CD8-positive, alpha-beta memory T cell (primary cell): ENCODE measurements around the gene TMEM132E. TPM values are rescaled to one million over a fixed set of nuclear protein-coding genes. Genes with fewer than 3 reads are reported as not detected.

ENCODE experiments used
- CTCF ChIA-PET: fragments of 350-600 bp; sonication (Branson Sonifier 250); formaldehyde crosslinking; loops from one replicate; lab custom pipeline; 2021; ENCODE audit warnings: antibody characterized with exemption; lab: Charles Lee
- POLR2A ChIA-PET: fragments of 350-600 bp; sonication (Branson Sonifier 250); formaldehyde crosslinking; loops from one replicate; lab custom pipeline; 2021; ENCODE audit warnings: antibody characterized with exemption; lab: Charles Lee
- DNase-seq, 5 donors: peaks; one replicate each; pipeline versions ENCODE4 v3.0.0 to v3.0.0-alpha.2; 2020 to 2022; ENCODE audit warnings: mixed read lengths in 1 of 5
- H3K27ac ChIP-seq: one replicate; pipeline ENCODE4 v1.7.0; 2013; ENCODE audit warnings: low read depth, mild to moderate bottlenecking, low read length, moderate library complexity
- H3K27me3 ChIP-seq: 2 replicates; pipeline ENCODE4 v1.7.0; 2013; ENCODE audit warnings: low read length, mild to moderate bottlenecking; ENCODE audit not compliant: insufficient read depth, poor library complexity, severe bottlenecking
- H3K36me3 ChIP-seq: 2 replicates; pipeline ENCODE4 v1.7.0; 2013; ENCODE audit warnings: mild to moderate bottlenecking, low read length, moderate library complexity; ENCODE audit not compliant: insufficient read depth
- H3K4me1 ChIP-seq: 2 replicates; pipeline ENCODE4 v1.7.0; 2013; ENCODE audit warnings: mild to moderate bottlenecking, low read length, moderate library complexity; ENCODE audit not compliant: insufficient read depth
- H3K4me3 ChIP-seq: 2 replicates; pipeline ENCODE4 v1.7.0; 2013; ENCODE audit warnings: mild to moderate bottlenecking, low read length
- H3K9me3 ChIP-seq: 2 replicates; pipeline ENCODE4 v1.7.0; 2013; ENCODE audit warnings: mild to moderate bottlenecking, low read length
- H3K27ac Mint-ChIP-seq, 8 donors: one replicate each; pipeline ENCODE4 v1.8.0; 2020 to 2021; ENCODE audit warnings: mixed read lengths in 8 of 8, mild to moderate bottlenecking in 6 of 8, inconsistent platforms in 3 of 8, moderate library complexity in 3 of 8
- H3K27me3 Mint-ChIP-seq, 2 donors: one replicate each; pipeline ENCODE4 v1.8.0; 2020 to 2021; ENCODE audit warnings: mixed read lengths in 2 of 2, mild to moderate bottlenecking in 1 of 2, moderate library complexity in 1 of 2
- H3K36me3 Mint-ChIP-seq, 3 donors: one replicate each; pipeline ENCODE4 v1.8.0; 2020 to 2021; ENCODE audit warnings: mixed read lengths in 3 of 3, inconsistent platforms in 1 of 3, mild to moderate bottlenecking in 1 of 3
- H3K4me1 Mint-ChIP-seq, 3 donors: one replicate each; pipeline ENCODE4 v1.8.0; 2020 to 2021; ENCODE audit warnings: mixed read lengths in 3 of 3, inconsistent platforms in 1 of 3, mild to moderate bottlenecking in 1 of 3
- H3K4me3 Mint-ChIP-seq, 7 donors: one replicate each; pipeline ENCODE4 v1.8.0; 2020 to 2021; ENCODE audit warnings: mixed read lengths in 7 of 7, mild to moderate bottlenecking in 6 of 7, moderate library complexity in 4 of 7, inconsistent platforms in 2 of 7
- H3K9me3 Mint-ChIP-seq, 5 donors: one replicate each; pipeline ENCODE4 v1.8.0; 2020 to 2022; ENCODE audit warnings: mixed read lengths in 5 of 5, mild to moderate bottlenecking in 3 of 5, moderate library complexity in 2 of 5, inconsistent platforms in 1 of 5
- polyA plus RNA-seq: library from polyadenylated mRNA; unstranded; fragments of 300-500 nt; fragmentation: Illumina TruSeq; gene quantifications from one replicate; pipeline ENCODE4 v1.2.3, GENCODE V29; 2021
- total RNA-seq, 2 experiments: library from RNA; stranded (reverse); gene quantifications; one replicate each; pipeline ENCODE4 v1.2.3, GENCODE V29; 2021

The TMEM132E gene
- total and polyA plus RNA-seq, 3 experiments from 2014 or later: 0.24 TPM; not detected in 2

GRCh38 chr17:34641368-34641767 is 62.0 kb downstream of the TMEM132E start:
- ChIA-PET CTCF (no interaction called here), POLR2A (no interaction called here)
- no peak overlapping the region for H3K4me3 ChIP-seq

GRCh38 chr17:34644941-34645550 is 65.7 kb downstream of the TMEM132E start:
- no peak for DNase-seq
- CTCF ChIA-PET: no interaction called here
- Histone ChIP-seq H3K27me3 (no peaks in the 10 kb centered on the region), H3K36me3 (no peaks in the 10 kb centered on the region), H3K27ac (no peak overlapping the region), H3K4me1 (no peaks in the 10 kb centered on the region), H3K4me3 (no peak overlapping the region), H3K9me3 (no peaks in the 10 kb centered on the region)
- H3K27ac Mint-ChIP-seq: no peak overlapping the region
- no peaks in the 10 kb centered on the region for H3K4me1 Mint-ChIP-seq
- POLR2A ChIA-PET: no interaction called here
- no peak overlapping the region for H3K4me3 Mint-ChIP-seq
- H3K9me3 Mint-ChIP-seq: peaks cover 0 to 2% (median 0%) of the 10 kb centered on the region in 5 donors
- peaks cover 10 to 43% of the 10 kb centered on the region in 2 donors for H3K27me3 Mint-ChIP-seq
- peaks cover 0 to 2% (median 0%) of the 10 kb centered on the region in 3 donors for H3K36me3 Mint-ChIP-seq

More at GRCh38 chr17:34641368-34641767, 62.0 kb downstream of the TMEM132E start:
- Mint-ChIP-seq H3K36me3 (peaks cover 0 to 2% (median 0%) of the 10 kb centered on the region in 3 donors), H3K4me1 (peaks cover 0 to 15% (median 4%) of the 10 kb centered on the region in 3 donors), H3K4me3 (no peak overlapping the region), H3K27ac (no peak overlapping the region), H3K9me3 (peaks cover 0 to 2% (median 0%) of the 10 kb centered on the region in 5 donors), H3K27me3 (peaks cover 15 to 49% of the 10 kb centered on the region in 2 donors)
- Histone ChIP-seq H3K4me1 (peaks cover 9% of the 10 kb centered on the region), H3K27me3 (no peaks in the 10 kb centered on the region), H3K36me3 (no peaks in the 10 kb centered on the region), H3K9me3 (no peaks in the 10 kb centered on the region), H3K27ac (no peak overlapping the region)
- DNase-seq: no peak

GRCh38 chr17:34645594-34645993 is 66.2 kb downstream of the TMEM132E start:
- Histone ChIP-seq H3K4me3 (no peak overlapping the region), H3K36me3 (no peaks in the 10 kb centered on the region), H3K27ac (no peak overlapping the region), H3K27me3 (no peaks in the 10 kb centered on the region), H3K4me1 (no peaks in the 10 kb centered on the region), H3K9me3 (no peaks in the 10 kb centered on the region)
- no peak overlapping the region for H3K4me3 Mint-ChIP-seq
- POLR2A ChIA-PET: no interaction called here
- H3K4me1 Mint-ChIP-seq: no peaks in the 10 kb centered on the region
- no peak for DNase-seq
- CTCF ChIA-PET: no interaction called here
- peaks cover 0 to 2% (median 0%) of the 10 kb centered on the region in 5 donors for H3K9me3 Mint-ChIP-seq
- no peak overlapping the region for H3K27ac Mint-ChIP-seq
- H3K36me3 Mint-ChIP-seq: peaks cover 0 to 2% (median 0%) of the 10 kb centered on the region in 3 donors
- H3K27me3 Mint-ChIP-seq: peaks cover 10 to 38% of the 10 kb centered on the region in 2 donors

GRCh38 chr17:34647511-34647910 is 68.1 kb downstream of the TMEM132E start:
- ChIA-PET POLR2A (no interaction called here), CTCF (interaction anchor here (1.7 kb wide), 1 partner anchor 9 kb away, joined by 8 read pairs; no protein-coding TSS in a partner anchor)
- H3K4me3 ChIP-seq: no peak overlapping the region

GRCh38 chr17:34650051-34650750 is 70.8 kb downstream of the TMEM132E start:
- CTCF ChIA-PET: no interaction called here
- no peaks in the 10 kb centered on the region for H3K36me3 Mint-ChIP-seq
- no peak overlapping the region for H3K27ac ChIP-seq
- no peaks in the 10 kb centered on the region for H3K36me3 ChIP-seq
- DNase-seq: no peak
- no peak overlapping the region for H3K4me3 ChIP-seq
- H3K27me3 Mint-ChIP-seq: peaks cover 19 to 33% of the 10 kb centered on the region in 2 donors
- H3K27me3 ChIP-seq: peaks cover 3% of the 10 kb centered on the region
- H3K9me3 Mint-ChIP-seq: no peaks in the 10 kb centered on the region
- no peak overlapping the region for H3K27ac Mint-ChIP-seq
- POLR2A ChIA-PET: no interaction called here
- no peaks in the 10 kb centered on the region for H3K4me1 ChIP-seq
- H3K4me1 Mint-ChIP-seq: no peaks in the 10 kb centered on the region
- H3K4me3 Mint-ChIP-seq: no peak overlapping the region
- no peaks in the 10 kb centered on the region for H3K9me3 ChIP-seq

More at GRCh38 chr17:34647511-34647910, 68.1 kb downstream of the TMEM132E start:
- Mint-ChIP-seq H3K4me3 (no peak overlapping the region), H3K36me3 (peaks cover 0 to 2% (median 0%) of the 10 kb centered on the region in 3 donors), H3K27me3 (peaks cover 11 to 36% of the 10 kb centered on the region in 2 donors), H3K27ac (peak overlapping the region in 1 of 8 donors; percentile 22), H3K4me1 (no peaks in the 10 kb centered on the region), H3K9me3 (no peaks in the 10 kb centered on the region)
- H3K27me3 ChIP-seq: no peaks in the 10 kb centered on the region
- no peaks in the 10 kb centered on the region for H3K36me3 ChIP-seq
- no peak overlapping the region for H3K27ac ChIP-seq
- H3K9me3 ChIP-seq: no peaks in the 10 kb centered on the region
- H3K4me1 ChIP-seq: no peaks in the 10 kb centered on the region
- no peak for DNase-seq

- Histone ChIP-seq H3K9me3 (no peaks in the 10 kb centered on the region), H3K36me3 (no peaks in the 10 kb centered on the region), H3K27ac (no peak overlapping the region), H3K4me3 (no peak overlapping the region), H3K4me1 (no peaks in the 10 kb centered on the region), H3K27me3 (peaks cover 3% of the 10 kb centered on the region)
- no peaks in the 10 kb centered on the region for H3K9me3 Mint-ChIP-seq
- H3K4me3 Mint-ChIP-seq: no peak overlapping the region
- ChIA-PET CTCF (no interaction called here), POLR2A (no interaction called here)
- no peaks in the 10 kb centered on the region for H3K36me3 Mint-ChIP-seq
- no peak overlapping the region for H3K27ac Mint-ChIP-seq
- no peaks in the 10 kb centered on the region for H3K4me1 Mint-ChIP-seq
- no peak for DNase-seq
- peaks cover 19 to 31% of the 10 kb centered on the region in 2 donors for H3K27me3 Mint-ChIP-seq
These were observed 72.0 kb downstream of the TMEM132E start for GRCh38 chr17:34651402-34651811.

GRCh38 chr17:34652021-34652555 is 72.7 kb downstream of the TMEM132E start:
- H3K4me1 Mint-ChIP-seq: no peaks in the 10 kb centered on the region
- Histone ChIP-seq H3K9me3 (no peaks in the 10 kb centered on the region), H3K36me3 (no peaks in the 10 kb centered on the region), H3K4me1 (no peaks in the 10 kb centered on the region), H3K4me3 (no peak overlapping the region), H3K27ac (no peak overlapping the region), H3K27me3 (peaks cover 3% of the 10 kb centered on the region)
- ChIA-PET CTCF (no interaction called here), POLR2A (no interaction called here)
- no peaks in the 10 kb centered on the region for H3K36me3 Mint-ChIP-seq
- DNase-seq: no peak
- no peak overlapping the region for H3K27ac Mint-ChIP-seq
- H3K9me3 Mint-ChIP-seq: no peaks in the 10 kb centered on the region
- no peak overlapping the region for H3K4me3 Mint-ChIP-seq
- peaks cover 19 to 31% of the 10 kb centered on the region in 2 donors for H3K27me3 Mint-ChIP-seq

- Histone ChIP-seq H3K4me3 (no peak overlapping the region), H3K36me3 (no peaks in the 10 kb centered on the region), H3K4me1 (no peaks in the 10 kb centered on the region), H3K9me3 (no peaks in the 10 kb centered on the region), H3K27me3 (peaks cover 3% of the 10 kb centered on the region), H3K27ac (no peak overlapping the region)
- no peak for DNase-seq
- H3K9me3 Mint-ChIP-seq: no peaks in the 10 kb centered on the region
- H3K4me1 Mint-ChIP-seq: no peaks in the 10 kb centered on the region
- POLR2A ChIA-PET: no interaction called here
- no peaks in the 10 kb centered on the region for H3K36me3 Mint-ChIP-seq
- CTCF ChIA-PET: interaction anchor here (1.1 kb wide), 1 partner anchor 16 kb away, joined by 4 read pairs; no protein-coding TSS in a partner anchor
- H3K27me3 Mint-ChIP-seq: peaks cover 19 to 33% of the 10 kb centered on the region in 2 donors
- no peak overlapping the region for H3K4me3 Mint-ChIP-seq
- H3K27ac Mint-ChIP-seq: no peak overlapping the region
These were observed 74.1 kb downstream of the TMEM132E start for GRCh38 chr17:34653511-34653910.
